OCI-M1 (cell line): Measurements from ENCODE around the gene UQCC2.

Experiments
- DNase-seq: peaks from one replicate; lab custom pipeline; 2025; lab: John Stamatoyannopoulos, UW

UQCC2 gene

GRCh38 chr6:33725222-33725621 lies 13.7 kb upstream of the UQCC2 start:
- no peak for DNase-seq

- DNase-seq, result no peak
Observed at GRCh38 chr6:33724102-33725023, 12.9 kb upstream of the UQCC2 start.

DNA sequence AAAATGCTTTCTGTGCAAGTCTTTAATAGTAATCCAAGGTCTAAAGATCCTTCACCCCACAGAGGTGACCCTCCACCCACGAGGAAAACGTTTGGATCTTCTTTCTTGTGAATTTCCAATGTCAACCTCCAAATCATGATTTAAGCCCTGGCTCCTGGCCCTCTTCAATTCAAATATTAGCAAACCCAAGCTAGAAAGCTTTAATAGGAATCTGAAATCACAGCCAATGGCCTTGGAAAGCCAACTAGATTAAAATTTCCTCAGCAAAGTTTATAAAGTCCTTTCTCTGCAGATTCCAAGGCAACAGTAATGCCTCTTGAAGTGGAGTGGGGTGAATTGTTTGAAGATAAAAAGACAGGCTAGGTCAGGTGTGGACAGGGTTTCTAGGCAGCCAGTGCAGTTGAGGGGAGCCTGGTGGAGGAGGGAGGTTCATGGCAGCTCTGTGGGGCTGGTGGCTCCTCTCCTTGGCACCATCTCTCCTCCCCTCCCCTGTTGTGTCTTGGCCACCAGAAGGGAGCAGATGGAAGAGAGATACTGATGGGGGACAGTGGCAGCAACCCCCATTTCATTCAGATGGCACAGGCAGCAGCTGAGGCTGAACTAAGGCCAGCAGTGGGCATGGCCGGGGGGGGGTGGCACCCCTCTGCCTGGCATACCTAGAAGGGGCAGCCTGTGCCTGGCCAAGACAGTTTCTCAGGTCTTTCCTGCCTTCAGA lies 12.0 kb upstream of the UQCC2 start:
- no peak for DNase-seq

DNA sequence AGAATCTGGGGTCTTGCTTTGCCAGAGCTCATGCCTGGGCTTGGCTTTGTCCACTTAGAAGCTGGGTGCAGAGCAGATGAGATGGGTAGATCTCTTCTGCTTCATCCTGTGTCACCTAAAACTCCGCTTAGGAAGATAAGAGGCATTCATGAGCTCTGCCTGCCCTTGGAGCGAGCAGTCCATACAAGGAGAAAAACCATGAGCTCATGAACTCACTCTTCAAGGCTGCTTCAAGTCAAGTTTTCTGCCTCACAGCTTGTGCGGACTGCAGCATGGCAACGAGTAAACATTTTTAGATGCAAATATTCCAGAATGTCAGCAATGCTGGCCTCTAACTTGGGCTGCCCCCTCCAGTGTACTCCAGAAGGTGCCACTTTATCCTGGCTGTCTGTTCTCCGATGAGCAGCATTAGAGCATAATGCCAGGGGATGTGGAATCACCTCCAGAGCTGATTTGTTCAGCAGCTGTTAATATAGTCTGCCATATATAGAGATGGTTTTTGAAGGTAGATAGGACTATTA lies 10.7 kb upstream of the UQCC2 start:
- no peak for DNase-seq

DNA sequence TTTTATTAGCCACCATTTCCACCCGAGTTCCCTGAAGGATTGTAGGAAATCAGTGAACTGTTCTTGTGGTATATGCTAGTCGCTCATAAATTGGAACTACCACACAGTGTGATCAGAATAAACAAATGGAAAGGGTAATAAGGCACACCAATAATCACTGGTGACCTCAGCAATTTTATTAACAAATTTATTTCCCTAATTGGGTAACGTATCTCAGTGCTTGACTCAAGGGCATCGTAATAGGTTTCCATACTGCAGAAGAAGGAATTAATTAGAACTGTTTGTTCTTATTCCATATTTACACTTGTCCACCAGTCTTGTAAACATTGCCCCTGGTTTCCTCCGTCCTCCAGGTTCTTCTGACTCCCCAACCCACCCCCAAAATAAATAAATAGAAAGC lies 10.0 kb upstream of the UQCC2 start:
- DNase-seq, result no peak

- no peak for DNase-seq
Observed at GRCh38 chr6:33720998-33721397, 9.5 kb upstream of the UQCC2 start.

- no peak for DNase-seq
Observed at GRCh38 chr6:33719326-33719987, 8.0 kb upstream of the UQCC2 start.

- DNase-seq, result no peak
Observed at GRCh38 chr6:33718713-33719112, 7.2 kb upstream of the UQCC2 start.

GRCh38 chr6:33717934-33718455 lies 6.5 kb upstream of the UQCC2 start:
- DNase-seq, result no peak

DNA sequence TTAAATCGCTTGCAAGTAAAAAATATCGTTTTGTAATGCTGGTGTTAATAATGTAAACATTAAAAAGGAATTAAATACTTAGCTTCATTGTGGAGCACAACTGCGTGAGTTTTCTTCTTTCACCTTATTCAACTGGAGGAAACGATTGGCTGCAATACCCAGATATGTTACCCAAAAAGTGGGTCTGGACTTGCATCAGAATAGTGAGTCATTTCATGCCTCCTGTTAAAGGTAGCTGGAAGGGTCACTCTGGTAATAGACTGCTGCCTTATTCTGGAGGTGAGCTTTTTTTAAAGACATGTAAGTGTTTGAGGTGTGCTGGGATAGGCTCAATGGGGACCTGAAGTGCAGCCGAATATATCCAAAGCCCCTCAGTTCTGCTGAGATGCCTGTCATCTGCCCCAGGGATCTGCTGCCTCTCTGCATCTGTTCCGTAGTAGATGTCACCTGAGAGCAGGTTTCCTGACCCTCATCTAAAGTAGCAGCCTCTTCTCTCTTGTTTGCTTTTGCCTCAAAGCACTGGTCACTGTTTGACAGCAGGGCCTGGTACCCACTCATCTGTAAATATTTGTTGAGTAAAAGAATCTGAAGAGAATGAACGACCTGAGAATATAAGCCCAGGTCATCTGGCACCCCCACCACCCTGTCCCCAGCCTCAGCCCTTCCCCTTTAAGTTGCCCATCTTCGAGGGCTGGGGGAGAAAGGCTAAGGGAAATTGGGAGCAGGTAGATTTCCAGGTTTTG lies 5.6 kb upstream of the UQCC2 start:
- no peak for DNase-seq

DNA sequence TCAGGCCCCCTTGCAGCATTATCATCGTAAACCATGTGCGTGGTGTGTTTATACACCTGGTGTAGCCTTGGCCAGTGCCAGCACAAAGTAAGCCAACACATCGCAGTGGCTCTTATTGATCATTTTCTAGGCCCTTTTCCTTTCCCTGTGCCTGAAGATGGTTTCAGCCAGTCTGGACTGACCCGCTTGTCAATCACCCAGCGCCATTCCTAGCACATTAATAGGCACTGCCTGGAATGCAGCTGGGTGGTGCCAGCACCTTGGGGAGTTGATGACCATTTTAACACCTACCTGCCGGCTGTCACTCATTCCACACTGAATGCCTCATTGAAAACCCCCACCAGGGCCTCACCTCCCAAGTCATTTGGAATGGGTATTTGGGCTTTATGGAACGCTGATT lies 4.9 kb upstream of the UQCC2 start:
- DNase-seq, result no peak

- no peak for DNase-seq
Observed at GRCh38 chr6:33714385-33715040, 3.0 kb upstream of the UQCC2 start.

DNA sequence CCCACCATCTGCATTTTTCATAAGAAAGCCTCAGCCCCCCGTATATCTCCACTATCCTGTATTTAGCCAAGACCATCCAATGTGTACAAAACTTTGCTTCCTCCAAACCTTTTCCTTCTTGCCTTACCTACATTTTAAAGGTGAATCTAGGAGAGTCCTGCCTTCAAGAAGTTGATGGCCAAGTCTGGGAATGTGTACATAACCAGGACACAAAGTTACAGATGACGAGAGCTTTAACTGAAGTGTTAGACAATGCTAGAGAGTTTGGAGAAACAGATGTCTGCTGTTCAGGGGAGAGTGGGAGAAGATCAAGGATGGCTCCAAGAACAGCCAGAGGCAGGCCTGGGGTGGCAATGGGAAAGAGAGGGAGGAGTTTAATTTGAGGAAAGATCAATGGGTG lies 2.3 kb upstream of the UQCC2 start:
- no peak for DNase-seq

DNA sequence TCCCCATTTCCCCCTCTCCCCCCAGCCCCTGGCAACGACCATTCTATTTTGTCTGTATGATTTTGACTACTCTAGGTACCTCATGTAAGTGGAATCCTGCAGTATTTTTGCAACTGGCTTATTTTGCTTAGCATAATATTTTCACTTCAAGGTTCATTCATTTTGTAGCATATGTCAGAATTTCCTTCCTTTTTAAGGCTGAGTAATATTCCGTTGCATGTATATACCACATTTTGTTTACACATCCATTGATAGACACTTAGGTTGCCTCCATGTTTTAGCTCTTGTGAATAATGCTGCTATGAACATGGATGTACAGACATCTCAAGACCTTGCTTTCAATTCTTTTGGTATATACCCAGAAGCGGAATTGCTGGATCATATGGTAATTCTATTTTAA lies 1.4 kb upstream of the UQCC2 start:
- no peak for DNase-seq

- DNase-seq, result no peak
Observed at GRCh38 chr6:33710296-33711121, 991 bp downstream of the UQCC2 start.

- no peak for DNase-seq
Observed at GRCh38 chr6:33709605-33710295, 1.8 kb downstream of the UQCC2 start.

GRCh38 chr6:33708516-33709204 lies 2.8 kb downstream of the UQCC2 start:
- DNase-seq, result no peak

GRCh38 chr6:33707771-33708170 lies 3.7 kb downstream of the UQCC2 start:
- DNase-seq, result no peak
